Effector CD8-positive, alpha-beta T cell (primary cell): ENCODE data around the gene APOB.

Experiments used
- DNase-seq: peaks from one replicate; lab custom pipeline; 2025; lab: John Stamatoyannopoulos, UW

The APOB gene

GRCh38 chr2:21017748-21018276, 26.1 kb downstream of the APOB start:
- DNase-seq: no peak

DNA sequence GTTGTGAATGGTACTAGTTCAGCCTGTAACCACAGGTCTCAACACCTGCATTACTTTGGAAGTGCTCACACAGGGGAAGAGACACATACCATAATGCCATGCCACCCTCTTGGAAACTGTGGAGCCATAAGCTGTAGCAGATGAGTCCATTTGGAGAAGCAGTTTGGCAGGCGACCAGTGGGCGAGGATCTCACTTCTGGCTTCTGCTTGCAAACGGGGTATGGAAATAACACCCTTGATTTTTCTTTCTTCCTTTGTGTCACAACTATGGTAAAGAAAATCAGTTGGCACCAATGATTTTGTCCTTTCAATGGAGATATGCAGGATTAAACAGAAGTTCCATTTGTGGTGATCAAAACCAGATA, 28.6 kb downstream of the APOB start:
- no peak for DNase-seq

DNA sequence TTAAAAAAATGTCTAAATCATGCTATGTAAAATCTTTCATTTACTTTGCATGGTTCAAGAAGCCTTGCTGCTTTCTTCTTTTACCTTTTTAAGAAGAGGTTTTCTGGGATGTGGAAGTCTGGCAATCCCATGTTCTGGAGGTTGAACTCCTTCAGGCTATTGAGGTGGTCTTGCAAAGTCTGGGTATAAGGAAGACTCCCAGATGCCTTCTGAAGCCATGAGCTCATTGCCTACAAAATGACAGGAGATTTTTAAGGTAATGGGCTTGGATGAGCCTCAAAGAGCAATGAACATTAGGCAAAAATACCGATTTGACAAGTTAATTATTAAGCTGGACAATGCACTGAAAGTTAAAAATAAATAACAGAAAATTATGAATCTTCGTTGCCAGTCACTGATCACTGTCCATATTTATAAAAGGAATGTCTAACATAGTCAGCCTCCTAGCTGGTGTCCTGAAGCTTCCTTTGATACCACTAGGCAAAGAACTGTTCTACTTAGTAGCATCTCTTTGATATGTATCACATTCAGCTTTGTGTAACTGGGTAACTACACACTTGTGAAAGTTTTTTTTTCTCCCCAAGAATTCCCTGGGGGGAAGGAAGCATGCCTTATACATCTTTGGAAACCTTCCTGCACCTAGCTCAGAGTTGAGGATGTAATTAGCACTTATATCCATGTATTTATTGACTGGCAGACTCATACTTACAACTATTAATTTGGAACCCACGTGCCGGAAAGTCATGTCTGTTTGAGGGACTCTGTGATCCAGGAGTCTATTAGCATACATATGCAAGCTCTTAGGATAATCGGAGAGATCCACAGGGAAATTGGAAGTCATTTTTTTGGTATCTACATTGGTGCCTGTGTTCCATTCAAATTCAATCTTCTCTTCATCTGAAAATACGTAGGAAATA, 29.3 kb downstream of the APOB start:
- no peak for DNase-seq

DNA sequence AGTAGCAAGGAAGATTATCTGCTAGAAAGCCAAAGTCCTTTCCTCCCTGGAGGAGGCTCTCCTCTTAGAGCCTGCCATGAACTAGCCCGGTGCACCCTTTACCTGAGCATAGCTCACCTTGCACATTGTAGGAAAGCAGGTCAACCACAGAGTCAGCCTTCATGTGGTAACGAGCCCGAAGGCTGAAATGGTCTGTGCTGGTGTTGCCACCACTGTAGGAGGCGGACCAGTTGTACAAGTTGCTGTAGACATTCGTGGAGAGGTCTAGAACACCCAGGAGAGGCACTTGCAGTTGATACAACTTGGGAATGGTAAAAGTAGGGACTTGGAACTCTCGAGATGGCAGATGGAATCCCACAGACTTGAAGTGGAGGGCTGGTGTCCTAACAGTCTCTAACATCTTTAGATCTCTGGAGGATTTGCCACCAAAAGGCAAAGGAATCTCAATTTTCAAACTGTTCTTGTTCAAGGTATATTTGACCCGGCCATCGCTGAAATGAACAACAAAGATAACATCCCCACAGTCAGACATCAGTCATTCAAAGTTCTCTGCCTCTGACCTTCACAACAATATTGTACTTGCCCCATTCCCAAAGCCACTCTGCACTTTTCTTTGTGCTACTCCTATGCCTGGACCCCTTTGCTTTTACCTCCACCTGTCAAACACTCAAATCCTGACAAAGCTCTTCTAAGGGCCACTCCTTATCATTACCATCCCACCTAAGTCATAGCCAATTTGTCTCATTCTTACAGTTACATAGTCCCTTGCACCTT, 30.6 kb downstream of the APOB start:
- no peak for DNase-seq

- DNase-seq: no peak
Observed at GRCh38 chr2:21012557-21012937, 31.3 kb downstream of the APOB start.

DNA sequence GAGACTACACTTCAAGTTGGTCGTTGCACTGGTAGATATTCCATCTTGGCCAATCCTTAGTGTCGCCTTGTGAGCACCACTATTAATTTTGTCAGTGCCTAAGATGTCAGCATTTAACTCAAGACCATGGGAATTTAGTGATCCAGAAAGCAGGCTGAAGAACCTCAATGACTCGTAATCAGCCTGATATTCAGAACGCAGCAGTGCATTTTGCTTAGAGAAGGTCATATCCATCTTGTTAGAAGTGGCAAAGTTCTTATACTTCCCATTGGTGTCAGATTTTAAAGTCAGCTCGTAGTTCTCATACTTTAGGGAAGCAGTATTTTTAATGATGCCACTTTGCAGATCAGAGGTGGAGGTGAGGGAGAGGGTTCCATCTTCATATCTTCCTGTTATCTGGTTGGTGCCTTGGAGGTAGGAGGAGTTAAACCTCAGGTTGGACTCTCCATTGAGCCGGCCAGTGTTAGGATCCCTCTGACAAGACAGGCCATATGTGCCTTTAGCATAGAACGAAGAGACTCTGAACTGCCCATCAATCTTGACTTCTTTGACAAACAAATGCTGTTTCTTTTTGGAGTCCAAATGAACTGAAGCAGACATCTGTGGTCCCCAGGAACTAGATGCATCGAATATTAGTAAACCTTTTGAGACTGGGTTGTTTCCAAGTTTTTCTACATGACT, 31.9 kb downstream of the APOB start:
- DNase-seq: no peak

- no peak for DNase-seq
Observed at GRCh38 chr2:21011453-21011852, 32.4 kb downstream of the APOB start.

DNA sequence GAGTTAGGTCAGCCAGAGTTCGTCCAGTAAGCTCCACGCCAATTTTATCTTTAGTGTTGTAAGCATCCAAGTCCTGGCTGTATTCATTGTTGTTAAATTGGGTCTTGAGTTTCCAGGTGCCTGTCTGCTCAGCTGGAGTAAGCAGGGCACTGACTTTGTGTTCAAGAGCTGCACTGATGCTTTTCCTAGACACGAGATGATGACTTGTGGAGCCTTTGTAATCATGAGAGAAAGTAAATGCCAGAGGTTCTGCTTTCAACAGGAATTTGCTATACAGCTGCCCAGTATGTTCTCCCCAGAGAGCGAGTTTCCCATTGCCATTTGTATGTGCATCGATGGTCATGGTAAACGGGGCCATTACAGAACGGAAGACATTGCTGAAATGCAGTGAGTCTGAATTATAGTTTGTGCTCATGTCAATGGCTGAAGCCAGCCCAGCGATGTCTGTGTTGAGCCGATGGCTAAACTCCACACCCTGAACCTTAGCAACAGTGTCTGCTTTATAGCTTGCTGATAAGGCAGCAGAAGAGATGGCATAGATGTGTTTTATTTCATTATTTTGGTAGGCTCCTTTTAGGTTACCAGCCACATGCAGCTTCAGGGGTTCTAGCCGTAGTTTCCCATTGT, 32.9 kb downstream of the APOB start:
- no peak for DNase-seq

DNA sequence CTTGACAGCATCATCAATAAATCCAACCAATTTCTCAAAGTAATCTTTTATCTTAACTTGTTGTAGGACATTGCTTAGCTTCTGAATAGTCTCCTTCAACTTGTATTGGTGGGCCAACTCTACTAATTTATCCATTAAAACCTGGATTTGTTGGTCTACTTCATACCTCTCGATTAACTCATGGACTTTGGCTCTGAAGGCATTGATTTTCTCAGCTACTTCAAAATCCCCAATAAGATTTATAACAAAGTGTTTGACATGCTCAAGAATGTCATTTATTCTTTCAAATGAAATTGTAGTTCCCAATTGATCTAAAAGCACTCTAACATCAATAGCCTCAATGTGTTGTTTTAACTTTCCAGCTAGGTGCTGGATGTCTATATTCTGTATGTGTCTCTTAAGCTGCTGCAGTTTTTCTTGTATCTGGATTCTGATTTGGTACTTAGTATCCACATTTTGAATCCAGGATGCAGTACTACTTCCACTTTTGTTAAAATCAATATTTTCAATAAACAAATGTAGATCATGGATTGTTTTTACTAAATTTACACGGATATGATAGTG, 34.1 kb downstream of the APOB start:
- no peak for DNase-seq

- DNase-seq: no peak
Observed at GRCh38 chr2:21008790-21009661, 34.8 kb downstream of the APOB start.

DNA sequence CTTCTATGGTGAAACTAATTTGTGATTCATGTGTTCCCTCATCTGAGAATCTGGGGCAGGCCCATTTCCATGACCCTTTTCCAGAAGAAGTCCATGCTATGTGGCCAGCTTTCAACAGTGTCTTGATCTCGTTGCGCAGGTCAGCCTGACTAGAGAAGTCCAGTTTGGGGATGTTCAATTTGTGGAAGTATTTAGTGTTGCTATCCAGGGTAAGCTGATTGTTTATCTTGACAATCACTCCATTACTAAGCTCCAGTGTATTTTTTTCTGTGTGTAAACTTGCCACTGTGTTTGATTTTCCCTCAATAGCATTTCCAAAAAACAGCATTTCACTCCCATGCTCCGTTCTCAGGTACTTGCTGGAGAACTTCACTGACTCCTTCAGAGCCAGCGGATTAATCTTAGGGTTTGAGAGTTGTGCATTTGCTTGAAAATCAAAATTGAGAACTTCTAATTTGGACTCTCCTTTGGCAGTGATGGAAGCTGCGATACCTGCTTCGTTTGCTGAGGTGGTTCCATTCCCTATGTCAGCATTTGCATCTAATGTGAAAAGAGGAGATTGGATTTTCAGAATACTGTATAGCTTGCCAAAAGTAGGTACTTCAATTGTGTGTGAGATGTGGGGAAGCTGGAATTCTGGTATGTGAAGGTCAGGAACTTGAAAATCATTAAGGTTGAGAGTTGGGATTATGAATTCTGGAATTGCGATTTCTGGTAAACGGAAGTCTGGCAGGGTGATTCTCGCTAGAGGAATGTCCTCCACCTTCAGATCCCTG, 35.7 kb downstream of the APOB start:
- DNase-seq: no peak

DNA sequence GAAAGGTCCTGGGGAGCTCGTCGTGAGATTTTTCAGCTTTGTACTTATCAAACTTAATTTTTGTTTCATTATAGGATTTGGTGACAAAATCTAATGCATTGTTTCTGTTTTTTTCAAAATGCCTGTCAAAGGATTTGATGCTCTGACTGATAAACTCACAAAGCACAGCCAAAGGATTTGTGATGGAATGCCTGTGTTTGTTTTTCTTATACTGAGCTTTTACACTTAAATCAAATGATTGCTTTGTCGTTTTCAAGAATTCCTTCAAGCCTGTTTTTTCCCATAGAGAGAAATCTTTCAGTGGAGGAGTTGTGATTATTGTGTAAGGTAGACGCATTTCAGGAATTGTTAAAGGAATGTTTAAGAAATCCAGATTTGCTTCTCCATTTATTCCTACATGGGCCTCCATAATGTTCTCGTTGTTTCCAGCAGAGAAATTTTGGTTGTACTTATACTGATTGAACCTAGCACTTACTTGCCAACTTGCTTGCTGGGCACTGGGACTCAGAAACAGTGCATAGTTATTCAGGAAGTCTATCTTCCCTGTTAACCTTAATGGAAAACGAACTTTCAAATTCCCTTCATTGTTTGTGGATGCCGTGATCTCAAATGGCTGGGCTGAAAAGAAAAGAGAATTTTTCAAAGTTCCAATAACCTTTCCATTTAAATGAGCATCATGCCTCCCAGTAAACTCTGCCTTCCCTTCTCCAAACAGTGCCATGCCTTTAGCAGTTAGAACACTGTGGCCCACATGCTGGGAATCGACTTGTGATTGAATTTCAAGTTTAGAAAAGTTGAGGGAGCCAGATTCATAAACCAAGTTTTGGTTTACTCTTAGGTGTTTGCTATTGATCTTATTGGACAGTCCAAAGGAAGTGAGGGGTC, 36.5 kb downstream of the APOB start:
- no peak for DNase-seq

DNA sequence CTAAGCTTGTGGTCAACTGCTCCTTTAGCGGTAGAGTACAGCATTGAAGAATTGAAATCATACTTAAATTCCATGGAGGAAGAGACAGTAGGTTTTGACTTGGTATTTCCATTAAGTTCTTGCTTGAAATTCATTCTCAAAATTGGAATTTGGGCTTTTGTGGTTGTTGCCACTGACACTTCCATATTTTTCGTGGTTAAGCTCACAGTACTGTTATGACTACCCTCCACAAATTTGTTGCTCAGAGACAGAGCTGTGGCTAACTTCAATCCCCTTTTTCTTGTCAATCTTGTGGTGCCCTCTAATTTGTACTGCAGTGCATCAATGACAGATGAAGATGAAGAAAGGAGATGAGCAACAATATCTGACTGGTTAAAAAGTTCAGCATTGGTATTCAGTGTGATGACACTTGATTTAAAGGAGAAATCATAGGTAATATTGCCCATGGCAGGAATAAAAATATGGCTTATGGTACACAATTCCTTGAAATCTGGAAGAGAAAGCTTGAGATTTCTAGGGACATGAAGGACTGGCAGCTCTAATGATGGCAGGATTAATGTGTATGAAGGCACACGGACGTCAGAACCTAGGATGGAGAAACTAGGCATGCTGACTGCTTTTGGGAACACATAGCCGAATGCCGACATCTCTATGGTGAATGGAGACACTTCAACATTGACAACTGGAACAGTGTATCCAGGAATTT, 37.3 kb downstream of the APOB start:
- no peak for DNase-seq

GRCh38 chr2:21005700-21006422, 38.0 kb downstream of the APOB start:
- DNase-seq: no peak

DNA sequence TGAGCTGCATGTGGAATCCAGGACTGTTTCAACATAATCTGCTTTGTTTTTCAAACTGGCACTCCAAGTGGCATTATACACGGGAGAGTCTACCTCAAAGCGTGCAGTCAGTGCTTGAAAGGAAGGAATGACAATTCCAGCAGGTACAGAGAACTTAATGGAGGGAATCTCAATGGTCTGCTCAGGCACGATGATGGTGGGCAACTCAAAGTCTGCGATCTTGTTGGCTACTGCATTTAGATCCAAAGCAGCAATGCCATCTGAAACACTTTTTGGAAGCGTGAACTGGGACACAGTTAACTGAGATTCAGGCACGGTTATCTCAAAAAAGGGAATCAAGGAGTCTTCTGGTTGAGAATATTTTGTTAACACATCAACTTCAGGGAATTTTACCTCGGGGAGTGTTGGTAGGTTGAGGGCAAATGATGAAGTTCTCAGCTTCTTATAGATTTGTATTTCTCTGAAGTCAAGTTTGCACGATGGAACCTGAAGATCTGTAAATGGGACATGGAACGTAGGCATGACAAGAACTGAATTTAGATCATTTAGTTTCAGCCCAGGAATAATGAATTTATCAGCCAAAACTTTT, 38.7 kb downstream of the APOB start:
- DNase-seq: no peak

GRCh38 chr2:21004181-21004572, 39.7 kb downstream of the APOB start:
- DNase-seq: no peak

DNA sequence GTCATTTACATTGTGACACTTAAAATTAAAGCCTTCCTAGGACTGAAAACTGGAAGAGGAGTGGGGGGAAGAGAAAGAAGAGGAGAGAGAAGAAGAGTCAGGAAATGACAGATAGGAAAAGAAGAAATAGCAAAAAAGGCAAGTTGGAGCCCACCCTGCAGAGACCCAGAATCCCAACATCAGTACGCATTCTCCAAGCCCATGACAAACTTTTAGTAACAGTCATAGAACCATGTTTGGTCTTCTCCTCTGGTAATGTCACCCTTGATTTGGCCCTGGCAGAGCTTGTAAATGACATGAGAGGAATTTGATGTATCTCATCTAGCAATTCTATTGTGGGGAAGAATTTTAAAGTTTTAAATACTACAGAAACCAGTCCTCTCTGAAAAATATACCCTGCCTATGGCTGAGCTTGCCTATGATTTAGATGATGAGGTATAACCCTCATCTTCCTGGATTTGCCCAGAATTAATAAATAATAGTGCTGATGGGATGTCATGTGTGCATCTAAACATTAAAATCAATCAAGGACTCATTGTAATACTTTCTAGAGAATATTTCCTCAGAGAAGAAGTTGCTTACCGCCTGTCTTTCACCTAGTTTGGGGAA, 40.2 kb downstream of the APOB start:
- no peak for DNase-seq
